NCI-H524 (cell line): ENCODE results near the gene DUOXA1.

Source experiments
- DNase-seq, 2 experiments: peaks; one replicate each; lab custom pipeline; 2025; lab: John Stamatoyannopoulos, UW

DUOXA1 gene, protein sequence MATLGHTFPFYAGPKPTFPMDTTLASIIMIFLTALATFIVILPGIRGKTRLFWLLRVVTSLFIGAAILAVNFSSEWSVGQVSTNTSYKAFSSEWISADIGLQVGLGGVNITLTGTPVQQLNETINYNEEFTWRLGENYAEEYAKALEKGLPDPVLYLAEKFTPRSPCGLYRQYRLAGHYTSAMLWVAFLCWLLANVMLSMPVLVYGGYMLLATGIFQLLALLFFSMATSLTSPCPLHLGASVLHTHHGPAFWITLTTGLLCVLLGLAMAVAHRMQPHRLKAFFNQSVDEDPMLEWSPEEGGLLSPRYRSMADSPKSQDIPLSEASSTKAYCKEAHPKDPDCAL

DNA sequence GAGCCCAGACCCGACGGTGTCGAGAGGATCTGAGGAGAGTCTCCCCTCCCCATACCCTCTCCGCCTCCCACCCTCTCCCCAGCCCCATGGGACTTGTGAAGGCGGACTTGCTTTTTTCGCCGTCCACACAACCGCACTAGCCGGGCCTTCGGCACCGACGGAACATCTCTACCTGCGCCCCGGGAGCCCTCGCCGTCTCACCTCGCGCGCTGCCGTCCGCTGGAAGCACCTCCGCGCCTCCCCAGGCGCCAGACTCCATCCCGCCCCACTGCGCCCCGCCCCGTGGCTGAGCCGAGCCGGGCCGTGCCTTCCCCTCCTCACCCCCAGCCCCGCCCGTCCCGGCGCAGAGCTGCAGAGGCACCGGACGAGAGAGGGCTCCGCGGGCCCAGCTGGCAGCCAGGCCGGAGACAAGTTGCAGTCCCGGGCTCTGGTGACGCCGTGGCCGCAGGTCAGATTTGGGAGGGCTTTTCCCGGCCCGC is at the start of gene DUOXA1, which contains the start of gene DUOX1:
Gene DUOXA1, minus strand, starts transcription at position 229 of the 479 bp plus-strand sequence. CDS start 6,865 bp downstream, outside the sequence.
Gene DUOX1, plus strand, starts transcription at position 344 of the 479 bp plus-strand sequence. CDS start 1,973 bp downstream, outside the sequence.
- peak in 1 of 2 experiments; percentile 34 for DNase-seq

DNA sequence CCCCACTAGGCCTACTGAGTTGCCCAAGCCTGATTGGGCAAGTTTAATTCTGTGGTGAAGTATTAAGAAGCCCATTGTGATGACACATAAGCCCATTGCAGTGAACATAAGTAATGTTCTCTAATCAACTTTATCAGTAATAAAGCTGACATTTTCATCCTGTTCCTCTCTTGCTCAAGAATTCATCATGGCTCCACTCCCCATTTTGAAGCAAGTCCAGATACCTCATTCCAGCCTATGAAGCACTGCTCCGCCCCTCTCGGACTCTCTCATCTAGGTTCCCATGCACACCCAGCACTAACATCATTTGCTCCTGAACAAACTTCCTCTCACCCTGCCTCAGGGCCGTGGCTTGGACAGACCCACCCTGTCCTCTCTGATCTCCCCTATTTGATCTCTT is 47.6 kb upstream of the DUOXA1 start:
- DNase-seq = no peak

DNA sequence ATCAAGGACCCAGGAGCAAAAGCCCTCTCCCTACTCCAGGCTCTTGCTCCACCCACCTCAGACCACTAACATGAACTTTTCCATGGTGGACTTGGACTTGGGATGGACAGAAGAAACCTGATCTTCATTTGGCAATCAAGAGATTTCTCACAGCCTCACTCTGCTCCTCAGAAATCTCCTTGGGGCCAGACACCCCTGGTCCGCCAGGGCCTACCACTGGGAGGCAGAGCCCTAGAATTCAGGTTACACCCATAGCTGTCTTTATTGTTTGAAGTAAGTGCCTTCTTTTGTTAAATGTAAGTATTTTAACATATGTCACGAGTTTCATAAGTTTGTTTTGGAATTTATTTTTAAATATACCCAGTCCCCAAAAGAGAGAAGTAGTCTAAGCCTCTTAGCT is 44.9 kb upstream of the DUOXA1 start:
- DNase-seq = no peak

DNA sequence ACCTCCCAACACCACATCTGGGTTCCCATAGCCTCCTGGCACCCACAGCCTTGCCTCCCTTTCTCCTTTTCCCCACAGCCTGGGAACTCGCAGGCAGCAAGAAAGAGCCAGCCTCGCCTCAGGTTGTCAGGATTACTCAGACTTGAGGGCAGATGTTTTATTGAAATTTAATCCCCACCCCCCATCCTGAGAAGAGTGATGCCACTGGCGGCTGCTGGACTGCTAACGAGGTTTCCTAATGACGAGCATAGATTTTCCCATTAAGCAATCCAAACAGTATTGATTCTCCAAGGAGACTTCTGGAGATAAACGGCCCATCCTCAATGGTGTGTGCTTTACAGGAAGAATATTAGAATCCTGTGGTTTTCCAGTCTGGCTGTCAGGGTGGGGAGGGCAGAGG is 44.4 kb upstream of the DUOXA1 start:
- peak; percentile 54 to 71 for DNase-seq

DNA sequence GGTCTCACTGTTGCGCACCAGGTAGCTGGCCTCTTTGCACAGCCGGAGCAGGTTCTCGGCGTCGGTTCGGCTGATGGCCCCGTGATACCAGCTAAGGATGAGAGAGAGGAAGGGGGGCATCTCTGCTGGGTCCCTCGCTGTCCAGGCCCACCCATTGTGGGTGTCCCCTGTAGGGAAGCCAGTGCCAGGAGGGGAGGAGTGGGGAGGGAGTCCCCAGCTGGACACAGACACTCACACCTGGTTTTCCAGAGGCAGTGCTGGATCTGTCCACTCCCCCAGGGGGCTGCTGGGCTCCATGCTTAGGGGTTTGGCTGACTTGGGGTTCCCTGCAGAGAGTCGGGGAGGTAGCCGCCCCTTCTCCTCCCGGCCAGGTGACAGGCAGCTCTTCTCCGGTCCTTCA is 42.2 kb upstream of the DUOXA1 start:
- no peak for DNase-seq

DNA sequence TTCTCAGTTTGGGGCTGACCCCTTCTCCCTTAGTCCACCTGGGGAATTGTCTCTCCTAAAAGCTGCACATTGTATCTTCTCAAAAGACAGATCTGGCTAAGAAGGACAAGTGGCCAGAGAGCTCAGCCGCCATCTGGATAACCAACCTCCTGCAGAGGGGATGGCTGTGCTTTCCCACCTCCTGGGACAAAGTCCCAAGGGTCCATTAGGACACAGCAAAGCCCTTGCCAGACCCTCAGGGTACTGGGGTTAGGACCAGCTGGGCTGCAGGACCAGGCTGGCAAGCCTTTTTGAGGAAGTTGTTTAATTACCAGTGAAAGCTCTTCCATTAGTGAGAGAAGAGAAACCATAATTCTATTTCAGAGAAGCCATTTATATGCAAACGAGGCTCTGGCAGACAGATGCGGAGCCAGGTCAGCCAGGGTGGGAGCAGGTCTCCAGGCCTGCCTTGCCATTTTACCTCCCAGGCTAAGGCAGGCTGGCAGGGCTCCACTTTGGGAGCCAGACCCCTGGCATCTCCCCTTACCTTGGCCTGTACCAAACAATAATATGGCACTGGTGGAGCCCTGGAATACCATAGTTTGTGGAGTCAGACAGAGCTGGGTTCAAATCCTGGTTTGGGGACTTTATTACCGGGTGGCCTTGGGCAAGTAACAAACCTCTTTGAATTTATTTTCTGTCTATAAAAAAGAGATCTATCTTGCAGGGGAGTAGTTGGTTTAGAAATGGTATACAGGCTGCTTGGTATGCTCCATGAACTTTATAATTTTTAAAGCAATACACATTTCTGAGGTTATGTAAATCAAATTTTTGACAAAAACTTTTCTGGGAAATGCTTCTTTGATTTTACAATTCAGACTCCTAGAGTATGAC is 40.2 kb upstream of the DUOXA1 start:
- peak; percentile 91 to 96 for DNase-seq

DNA sequence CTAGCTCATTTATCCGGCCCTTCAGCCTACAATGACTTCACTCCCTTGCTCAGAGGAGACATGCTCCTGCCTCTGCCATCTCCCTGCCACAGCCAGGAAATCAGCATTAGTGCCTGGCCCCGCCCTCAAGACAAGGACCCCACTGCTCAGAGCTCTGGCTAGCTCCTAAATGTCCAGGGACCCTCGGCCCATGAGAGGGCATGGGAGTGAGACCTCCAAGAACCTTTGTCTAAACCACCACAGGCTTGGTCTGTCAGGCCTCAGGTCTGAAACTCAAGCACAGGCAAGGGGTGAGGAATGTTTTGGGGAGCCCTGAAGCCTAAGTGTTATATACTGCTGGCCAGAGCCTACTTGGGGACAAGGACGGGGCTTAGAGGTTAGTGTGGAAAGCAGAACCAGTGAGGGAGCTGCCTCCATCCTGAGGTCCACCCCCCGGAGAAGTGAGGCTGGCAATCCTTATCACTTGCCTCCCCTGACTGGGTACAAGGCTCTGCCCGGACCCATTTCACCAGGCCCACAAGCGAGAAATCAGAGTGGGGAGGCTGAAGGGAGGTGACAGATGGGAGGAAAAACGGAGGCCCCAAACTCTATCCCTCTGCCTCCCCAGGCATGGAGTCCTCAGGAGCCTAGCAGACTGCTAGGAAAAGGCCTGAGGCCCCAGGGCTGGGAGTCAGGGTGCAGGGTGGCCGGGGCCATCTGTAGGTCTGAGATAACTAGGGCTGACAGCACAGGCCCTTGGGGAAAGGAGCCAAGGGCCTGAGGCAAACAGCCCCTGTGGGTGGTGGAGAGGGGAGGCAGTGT is 39.3 kb upstream of the DUOXA1 start:
- peak in 1 of 2 experiments; percentile 76 for DNase-seq

DNA sequence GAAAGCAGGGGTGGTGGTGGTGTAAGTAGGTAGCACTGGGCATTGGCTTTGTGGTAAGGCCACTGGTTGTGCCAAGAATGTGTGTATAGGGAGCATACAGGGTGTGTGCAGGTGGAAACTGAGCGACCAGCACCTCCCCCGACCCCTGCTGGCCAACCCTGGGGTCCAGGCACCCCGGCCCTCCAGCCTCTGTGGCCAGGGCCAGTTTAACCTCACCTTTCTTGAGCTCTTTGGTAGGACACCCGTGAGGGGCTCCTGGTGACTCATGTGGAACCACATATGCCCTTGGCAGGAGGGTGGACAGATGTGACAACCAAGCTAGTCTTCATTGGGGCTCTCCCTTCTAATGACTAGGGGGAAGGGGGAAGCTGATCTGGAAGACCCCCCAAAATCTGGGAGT is 38.6 kb upstream of the DUOXA1 start:
- no peak for DNase-seq

DNA sequence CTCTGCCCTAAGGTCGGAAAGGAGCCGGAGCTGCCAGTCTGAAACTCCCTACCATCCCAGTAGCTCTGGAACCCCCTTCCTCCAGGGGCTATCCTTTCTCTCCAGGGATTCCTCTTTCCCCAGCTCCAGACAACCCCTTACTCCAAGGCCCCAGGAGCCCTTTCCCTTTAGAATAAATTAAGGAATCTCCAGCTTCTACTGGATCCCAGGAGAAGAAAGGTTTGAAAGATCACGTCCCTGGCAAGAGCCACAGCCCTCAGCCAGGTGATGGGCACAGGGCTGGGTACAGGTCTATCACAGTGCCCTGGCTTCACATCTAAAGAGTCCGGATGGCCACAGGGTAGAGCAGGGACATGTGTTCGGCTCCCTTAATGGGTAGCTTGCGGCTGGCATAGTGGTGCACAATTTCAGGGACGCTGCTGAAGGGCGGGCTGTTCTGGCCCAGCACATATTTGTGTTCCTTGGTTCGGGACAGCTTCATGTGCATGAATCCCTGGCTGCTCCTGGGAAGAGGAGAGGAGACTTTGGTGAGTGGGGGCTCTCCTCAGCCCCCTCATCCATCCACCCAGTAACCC is 38.0 kb upstream of the DUOXA1 start:
- DNase-seq = no peak

DNA sequence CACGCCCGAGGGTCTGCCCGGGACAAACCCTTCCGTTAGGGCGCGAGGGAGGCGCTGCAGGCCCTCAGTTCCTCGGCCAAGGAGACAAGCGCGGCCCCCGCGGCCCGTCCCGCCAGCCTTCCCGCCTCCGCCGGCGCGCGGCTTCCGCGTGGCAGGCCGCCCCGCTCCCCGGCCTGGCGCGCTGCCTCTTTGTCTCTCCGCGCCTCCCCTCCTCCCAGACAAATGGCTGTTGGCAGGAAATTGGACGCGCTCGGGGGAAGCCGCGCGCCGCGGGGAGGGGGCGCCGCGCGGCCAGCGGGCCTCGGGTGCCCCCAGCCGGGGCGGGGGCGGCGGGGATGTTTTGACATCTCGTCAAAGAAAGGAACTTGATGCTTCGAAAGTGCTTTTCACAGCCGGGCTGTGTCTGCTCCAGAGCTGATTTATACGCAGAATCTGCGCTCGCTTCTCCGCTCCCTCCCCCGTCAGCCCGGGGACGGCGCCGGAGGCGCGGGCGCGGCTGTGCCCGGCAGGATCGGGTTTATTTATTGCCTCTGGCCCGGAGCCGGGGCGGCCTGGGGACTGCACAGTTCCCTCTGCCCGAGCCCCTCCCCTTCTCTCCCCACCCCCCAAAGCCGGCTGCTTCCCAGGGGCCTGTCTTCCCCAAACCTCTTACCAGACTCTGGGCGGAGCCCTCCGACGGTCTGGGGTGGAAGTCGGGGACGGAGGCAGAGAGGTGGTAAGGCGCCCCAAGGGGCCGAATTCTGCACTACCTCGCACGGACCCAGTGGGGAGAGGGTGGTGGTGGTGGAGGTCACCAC is 37.4 kb upstream of the DUOXA1 start:
- peak; percentile 81 to 91 for DNase-seq

DNA sequence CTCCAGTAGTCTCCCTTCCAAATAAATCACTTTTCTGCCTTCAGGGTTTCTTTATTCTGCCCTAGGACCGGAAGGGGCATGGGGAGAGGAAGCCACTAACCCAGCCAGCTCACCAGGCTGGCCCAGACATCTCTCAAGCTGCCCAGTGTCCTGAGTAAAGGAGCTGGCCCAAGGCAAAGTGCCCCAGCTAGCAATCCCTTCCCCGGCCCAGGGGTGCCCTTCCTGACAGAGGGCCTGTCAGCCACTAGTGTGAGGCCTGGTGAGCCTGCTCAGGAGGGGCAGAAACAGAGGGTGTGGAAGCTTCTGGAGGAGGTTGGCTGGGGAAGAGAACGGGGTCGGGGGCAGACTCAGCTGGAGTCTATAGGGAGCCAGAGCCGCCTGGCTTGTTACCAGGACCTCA is 35.9 kb upstream of the DUOXA1 start:
- DNase-seq = no peak

DNA sequence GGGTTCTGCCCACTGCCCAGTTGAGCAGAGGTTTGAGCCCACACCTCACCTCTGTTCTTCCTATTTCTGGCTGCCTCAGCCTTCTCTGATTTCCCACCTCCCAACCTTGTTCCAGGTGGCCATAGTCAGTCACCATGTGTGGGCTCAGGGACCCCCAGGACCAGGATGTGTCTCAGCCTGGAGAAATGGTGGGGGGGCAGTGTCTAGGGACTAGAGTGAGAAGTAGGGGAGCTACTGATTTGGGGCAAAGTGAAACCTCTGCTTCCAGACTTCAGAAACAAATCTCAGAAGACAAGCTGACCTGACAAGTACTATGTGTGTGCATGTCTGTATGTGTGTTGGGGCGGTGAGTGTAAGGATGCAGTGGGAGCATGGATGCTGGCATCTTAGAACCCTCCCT is 35.2 kb upstream of the DUOXA1 start:
- no peak for DNase-seq

DNA sequence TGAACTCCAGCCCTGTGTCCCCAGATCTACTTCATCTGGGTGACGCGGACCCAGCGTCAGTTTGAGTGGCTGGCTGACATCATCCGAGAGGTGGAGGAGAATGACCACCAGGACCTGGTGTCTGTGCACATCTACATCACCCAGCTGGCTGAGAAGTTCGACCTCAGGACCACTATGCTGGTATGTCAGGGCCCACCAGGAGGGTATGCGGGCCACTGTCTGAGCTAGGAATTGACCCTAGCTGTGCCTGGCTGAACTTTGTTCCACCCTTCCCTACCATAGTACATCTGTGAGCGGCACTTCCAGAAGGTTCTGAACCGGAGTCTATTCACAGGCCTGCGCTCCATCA is 33.8 kb upstream of the DUOXA1 start:
- no peak for DNase-seq

DNA sequence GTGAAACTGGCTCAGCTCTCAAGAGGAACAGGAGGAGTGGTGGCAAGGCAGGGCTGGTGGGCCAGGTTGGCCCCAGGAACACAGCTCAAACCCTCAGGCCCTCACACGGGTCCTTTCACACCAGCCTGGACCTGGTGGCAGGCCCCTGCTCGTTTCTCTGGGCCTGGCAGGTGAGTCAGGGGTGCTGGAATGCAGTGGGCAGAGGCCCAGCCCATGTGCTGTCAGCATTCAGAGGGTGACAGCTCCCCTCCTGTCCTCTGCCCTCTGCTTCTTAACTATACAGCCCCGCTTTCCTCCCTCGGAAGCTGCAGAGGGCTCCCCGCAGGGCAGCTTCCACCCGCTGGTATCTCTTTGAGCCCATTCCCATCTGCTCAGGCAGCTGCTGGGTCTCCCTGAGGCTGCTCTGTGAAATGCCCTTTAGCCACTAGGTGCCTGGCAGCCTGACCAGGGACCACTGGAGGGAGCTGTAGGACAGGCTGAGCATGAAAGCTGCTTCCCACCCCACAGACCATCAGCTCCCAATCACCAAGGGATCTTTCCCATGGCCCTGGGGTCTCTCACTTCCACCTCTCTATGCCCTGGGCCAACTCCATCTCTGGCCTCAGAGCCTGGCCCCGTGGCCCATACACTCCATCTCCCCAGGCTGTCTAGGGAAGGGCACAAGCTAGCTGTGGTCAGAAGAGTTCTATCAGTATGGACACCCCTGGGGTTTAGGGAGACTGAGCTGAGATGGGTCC is 33.3 kb upstream of the DUOXA1 start:
- peak; percentile 93 to 98 for DNase-seq

DNA sequence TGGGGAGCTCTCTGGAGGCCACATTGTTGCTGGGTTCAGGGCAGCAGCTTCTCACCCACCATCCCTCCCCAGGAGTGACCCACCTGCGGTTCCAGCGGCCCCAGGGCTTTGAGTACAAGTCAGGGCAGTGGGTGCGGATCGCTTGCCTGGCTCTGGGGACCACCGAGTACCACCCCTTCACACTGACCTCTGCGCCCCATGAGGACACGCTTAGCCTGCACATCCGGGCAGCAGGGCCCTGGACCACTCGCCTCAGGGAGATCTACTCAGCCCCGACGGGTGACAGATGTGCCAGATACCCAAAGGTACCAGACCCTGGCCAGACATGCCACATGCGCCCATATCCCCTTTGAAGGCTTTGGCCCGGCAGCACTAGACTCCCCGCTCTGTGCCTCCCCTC is 32.0 kb upstream of the DUOXA1 start:
- no peak for DNase-seq

DNA sequence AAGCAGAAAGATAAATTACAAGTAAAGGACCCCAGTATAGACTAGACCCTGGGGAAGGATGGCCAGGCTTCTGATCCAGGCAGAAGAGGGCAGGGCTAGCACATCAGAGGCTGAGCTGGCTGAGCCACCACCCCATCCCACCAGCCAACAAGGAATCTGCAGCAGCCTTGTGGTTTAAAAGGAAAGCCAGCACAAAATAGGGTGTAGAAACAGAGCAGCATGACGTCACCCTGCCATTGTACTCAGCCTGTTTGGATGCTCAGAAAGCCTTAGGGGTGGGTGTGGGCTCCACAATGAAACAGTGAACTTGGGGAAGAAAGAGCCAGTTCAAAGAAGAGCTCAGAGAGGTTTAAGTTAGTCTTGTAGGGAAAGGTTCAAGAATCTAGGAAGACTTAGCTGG is 28.3 kb upstream of the DUOXA1 start:
- no peak for DNase-seq

DNA sequence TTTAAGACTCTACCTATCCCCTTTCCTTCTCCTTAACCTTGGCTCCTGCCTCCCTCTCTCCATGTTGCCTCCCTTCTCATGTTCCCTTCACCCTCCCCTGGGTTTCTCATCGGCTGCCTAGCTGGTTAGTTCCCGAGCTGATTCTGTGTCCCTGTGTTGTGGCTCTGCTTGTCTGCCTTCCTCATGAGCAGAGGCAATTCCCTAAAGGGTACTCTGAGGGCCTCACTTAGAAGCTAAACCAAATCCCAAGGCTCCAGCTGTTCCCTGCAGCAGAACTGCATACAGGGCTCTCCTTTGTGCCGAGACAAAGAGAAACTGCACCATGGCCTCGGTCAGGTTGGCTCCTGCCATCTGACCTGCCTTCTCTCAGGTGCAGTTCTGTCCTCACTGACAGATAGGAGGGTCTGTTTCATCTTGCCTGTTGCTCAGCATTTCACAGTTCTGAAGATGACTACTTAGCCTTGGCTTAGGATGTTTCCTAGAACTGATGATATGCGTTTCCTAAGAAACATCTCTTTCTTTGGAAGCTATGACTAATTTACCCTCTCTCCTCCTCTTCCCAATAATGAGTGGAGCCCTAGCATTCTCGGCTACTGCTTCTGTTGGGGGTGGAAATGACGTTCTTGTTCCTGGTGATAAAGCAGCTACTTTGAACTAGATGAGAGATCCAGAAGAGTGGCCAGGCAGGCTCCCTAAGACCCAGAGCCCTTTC is 27.2 kb upstream of the DUOXA1 start:
- DNase-seq = peak; percentile 63 to 86

DNA sequence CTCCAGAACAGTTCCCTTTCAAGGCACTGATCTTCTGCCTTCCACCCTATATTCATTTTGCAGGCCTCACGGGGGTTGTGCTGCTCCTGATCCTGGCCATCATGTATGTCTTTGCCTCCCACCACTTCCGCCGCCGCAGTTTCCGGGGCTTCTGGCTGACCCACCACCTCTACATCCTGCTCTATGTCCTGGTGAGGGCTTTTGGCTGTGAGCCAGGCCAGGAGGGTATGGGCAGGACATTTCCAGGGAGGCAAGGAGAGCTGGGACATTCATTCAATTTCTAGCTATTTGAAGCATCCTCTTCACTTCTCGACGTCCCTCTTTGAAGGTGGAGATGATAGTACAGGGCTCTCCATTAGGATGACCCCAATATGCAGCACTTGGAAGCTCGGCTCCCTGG is 26.1 kb upstream of the DUOXA1 start:
- no peak for DNase-seq

DNA sequence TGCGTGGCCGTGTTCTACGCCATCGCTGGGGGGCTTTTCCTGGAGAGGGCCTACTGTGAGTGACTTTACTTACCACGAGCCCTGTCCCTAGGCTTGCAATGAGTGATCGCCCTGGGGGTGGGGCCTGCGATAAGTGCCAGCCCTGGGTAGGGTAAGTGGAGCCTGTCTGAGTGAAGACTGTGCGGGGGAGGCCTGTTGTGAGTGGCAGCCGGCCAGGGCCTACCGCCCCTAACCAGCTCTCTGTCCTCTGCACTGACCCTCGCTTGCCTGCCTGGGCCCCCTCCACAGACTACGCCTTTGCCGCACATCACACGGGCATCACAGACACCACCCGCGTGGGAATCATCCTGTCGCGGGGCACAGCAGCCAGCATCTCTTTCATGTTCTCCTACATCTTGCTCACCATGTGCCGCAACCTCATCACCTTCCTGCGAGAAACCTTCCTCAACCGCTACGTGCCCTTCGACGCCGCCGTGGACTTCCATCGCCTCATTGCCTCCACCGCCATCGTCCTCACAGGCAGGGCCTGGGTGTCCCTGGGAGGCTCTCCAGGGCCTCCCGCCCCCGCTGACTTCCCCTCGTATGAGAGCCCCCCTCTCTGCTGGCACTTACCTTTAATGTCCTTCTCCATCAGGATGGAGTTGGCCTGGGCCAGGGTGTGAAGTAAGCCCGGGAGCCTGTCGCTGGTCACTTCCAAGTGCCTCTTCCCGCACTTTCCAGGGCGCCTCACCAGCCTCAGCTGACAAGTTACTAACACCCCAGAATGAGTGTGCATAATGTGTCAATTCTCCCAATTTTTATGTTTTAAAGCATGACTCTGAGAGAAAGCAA is 22.5 kb upstream of the DUOXA1 start:
- no peak for DNase-seq
